ENCODE results near the gene PTPRJ. TPM values are rescaled to one million over a fixed set of nuclear protein-coding genes. Genes with fewer than 3 reads are reported as not detected.
"Not testable (repeated sequence)": the region's sequence is repeated elsewhere in the genome, so short reads cannot be mapped to it uniquely, and the experiment has no call there.

The PTPRJ gene
- total RNA-seq, 1 donor from 2014 or later: 34.9 TPM

DNA sequence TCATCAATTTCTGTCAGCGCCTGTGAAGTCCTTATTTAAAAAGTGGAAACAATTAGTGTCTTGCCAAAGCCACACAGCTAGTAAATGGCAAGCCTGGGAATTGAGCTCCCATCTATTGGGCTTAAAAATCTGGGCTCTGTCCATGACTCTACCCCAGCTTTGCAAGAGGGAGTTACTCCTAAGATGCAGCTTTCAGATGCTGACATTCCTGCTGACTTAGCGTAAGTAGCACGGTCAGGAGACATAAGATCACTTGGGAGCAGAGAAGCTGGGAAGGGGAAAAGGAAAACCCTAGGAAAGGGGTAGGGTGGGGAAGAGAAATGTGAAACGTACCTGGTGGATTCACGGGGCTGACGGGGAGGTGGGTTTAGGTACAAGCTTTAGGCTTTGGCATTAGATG is 200.3 kb downstream of the PTPRJ start:
- ATAC-seq (no peak), DNase-seq (no peak)
- H3K4me3 ChIP-seq: no peak overlapping the region
- intact Hi-C loops (cut with DNase I): no loop called here
- H3K36me3 ChIP-seq: no peaks in the 10 kb centered on the region
- TF ChIP-seq, protein P1, sequence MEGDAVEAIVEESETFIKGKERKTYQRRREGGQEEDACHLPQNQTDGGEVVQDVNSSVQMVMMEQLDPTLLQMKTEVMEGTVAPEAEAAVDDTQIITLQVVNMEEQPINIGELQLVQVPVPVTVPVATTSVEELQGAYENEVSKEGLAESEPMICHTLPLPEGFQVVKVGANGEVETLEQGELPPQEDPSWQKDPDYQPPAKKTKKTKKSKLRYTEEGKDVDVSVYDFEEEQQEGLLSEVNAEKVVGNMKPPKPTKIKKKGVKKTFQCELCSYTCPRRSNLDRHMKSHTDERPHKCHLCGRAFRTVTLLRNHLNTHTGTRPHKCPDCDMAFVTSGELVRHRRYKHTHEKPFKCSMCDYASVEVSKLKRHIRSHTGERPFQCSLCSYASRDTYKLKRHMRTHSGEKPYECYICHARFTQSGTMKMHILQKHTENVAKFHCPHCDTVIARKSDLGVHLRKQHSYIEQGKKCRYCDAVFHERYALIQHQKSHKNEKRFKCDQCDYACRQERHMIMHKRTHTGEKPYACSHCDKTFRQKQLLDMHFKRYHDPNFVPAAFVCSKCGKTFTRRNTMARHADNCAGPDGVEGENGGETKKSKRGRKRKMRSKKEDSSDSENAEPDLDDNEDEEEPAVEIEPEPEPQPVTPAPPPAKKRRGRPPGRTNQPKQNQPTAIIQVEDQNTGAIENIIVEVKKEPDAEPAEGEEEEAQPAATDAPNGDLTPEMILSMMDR (IDR thresholded peaks at IDR 0.05): no peak
- H3K9me3 ChIP-seq: no peaks in the 10 kb centered on the region
- no peak overlapping the region for H3K27ac ChIP-seq
- no peaks in the 10 kb centered on the region for H3K4me1 ChIP-seq
- H3K27me3 ChIP-seq: no peaks in the 10 kb centered on the region

DNA sequence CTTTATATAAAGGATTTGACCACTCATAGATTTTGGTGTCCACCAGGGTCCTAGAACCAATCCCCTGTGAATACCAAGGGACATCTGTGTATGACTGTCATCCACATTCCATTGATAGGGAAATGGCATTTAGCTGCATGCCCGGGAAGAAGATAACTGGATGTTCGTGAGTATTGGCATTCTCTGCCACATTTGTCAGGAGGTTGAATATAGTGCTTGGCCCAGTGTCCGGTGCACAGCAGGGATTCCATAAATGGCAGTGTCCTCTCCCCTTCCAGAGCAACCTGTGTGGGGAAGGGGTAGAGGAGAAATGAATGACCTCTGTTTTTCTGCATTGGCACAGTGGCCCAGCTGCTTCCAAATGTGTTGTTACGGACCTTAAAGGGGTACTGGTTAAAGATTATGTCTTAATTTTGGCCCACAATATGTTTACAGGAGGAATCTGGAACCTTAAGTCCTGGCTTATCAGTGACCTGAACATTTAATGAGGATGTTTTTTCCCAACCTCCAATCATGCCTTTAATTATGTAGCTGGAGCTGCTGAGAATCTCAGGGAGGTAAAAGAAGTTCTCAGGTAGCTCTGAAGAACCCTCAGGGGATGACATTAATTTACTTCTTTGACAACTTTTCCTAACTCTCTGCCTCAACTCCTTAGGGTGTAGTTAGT is 202.6 kb downstream of the PTPRJ start:
- TF ChIP-seq, protein P1 (IDR thresholded peaks at IDR 0.05): no peak
- Histone ChIP-seq H3K27me3 (no peaks in the 10 kb centered on the region), H3K4me3 (no peak overlapping the region), H3K36me3 (no peaks in the 10 kb centered on the region), H3K27ac (no peak overlapping the region), H3K9me3 (no peaks in the 10 kb centered on the region), H3K4me1 (no peaks in the 10 kb centered on the region)
- intact Hi-C loops (cut with DNase I): no loop called here
- ATAC-seq: no peak
- no peak for DNase-seq

DNA sequence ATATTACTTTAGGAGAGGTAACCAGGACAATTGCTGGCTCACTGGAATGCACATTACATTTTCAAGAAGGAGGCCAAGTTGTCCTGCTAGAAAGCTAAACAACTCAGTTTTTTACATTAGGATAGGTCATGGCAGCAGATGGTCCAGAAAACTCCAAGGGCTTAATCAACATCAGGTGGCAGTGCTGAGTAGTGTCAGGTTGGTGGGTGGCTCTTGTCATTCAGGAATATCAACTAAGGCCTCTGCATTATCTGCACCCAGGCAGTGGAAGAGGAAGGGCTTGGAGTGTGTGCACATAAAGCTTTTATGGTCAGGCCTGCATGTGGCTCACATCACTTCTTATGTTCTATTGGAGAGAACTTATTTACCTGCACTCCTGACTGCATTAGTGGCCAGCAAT is 204.1 kb downstream of the PTPRJ start:
- no peaks in the 10 kb centered on the region for H3K36me3 ChIP-seq
- TF ChIP-seq, protein P1 (IDR thresholded peaks at IDR 0.05): no peak
- H3K4me1 ChIP-seq: no peaks in the 10 kb centered on the region
- H3K9me3 ChIP-seq: no peaks in the 10 kb centered on the region
- DNase-seq (no peak), ATAC-seq (no peak)
- no peak overlapping the region for H3K4me3 ChIP-seq
- H3K27me3 ChIP-seq: no peaks in the 10 kb centered on the region
- intact Hi-C loops (cut with DNase I): no loop called here
- H3K27ac ChIP-seq: no peak overlapping the region

DNA sequence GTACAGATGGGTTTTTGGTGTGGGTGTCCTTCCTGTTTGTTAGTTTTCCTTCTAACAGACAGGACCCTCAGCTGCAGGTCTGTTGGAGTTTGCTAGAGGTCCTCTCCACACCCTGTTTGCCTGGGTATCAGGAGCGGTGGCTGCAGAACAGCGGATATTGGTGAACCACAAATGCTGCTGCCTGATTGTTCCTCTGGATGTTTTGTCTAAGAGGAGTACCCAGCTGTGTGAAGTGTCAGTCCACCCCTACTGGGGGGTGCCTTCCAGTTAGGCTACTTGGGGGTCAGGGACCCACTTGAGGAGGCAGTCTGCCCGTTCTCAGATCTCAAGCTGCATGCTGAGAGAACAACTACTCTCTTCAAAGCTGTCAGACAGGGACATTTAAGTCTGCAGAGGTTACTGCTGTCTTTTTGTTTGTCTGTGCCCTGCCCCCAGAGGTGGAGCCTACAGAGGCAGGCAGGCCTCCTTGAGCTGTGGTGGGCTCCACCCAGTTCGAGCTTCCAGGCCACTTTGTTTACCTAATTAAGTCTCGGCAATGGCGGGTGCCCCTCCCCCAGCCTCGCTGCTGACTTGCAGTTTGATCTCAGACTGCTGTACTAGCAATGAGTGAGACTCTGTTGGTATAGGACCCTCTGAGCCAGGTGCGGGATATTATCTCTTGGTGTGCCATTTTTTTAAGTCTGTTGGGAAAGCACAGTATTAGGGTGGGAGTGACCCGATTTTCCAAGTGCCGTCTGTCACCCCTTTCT is 210.7 kb downstream of the PTPRJ start:
- DNase-seq; H3K27ac ChIP-seq; ATAC-seq; H3K9me3 ChIP-seq; H3K4me1 ChIP-seq; H3K27me3 ChIP-seq; H3K36me3 ChIP-seq; H3K4me3 ChIP-seq; intact Hi-C loops (cut with DNase I): not testable (repeated sequence)

DNA sequence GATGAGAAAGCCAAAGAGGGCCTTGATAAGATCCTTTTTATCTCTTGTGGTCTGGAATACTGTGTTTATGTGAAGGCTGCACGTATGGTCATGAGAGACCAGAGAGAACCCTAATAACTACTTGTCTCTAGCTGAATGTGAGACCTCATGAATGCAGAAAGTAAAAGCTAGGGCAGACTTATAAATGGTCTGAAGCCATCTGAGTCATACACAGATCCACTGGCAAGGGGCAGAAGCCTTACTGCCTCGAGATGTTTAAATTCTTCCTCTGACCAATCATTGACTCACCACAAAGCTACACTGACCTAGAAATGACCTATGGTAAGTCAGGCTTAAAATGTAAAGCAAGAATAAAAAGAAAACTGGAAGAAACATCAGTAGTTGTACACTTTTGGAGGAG is 213.5 kb downstream of the PTPRJ start:
- Histone ChIP-seq H3K36me3 (no peaks in the 10 kb centered on the region), H3K27ac (no peak overlapping the region), H3K9me3 (no peaks in the 10 kb centered on the region), H3K4me1 (no peaks in the 10 kb centered on the region), H3K27me3 (no peaks in the 10 kb centered on the region), H3K4me3 (no peak overlapping the region)
- TF ChIP-seq, protein P1 (IDR thresholded peaks at IDR 0.05): no peak
- DNase-seq (no peak), ATAC-seq (no peak)
- intact Hi-C loops (cut with DNase I): no loop called here

DNA sequence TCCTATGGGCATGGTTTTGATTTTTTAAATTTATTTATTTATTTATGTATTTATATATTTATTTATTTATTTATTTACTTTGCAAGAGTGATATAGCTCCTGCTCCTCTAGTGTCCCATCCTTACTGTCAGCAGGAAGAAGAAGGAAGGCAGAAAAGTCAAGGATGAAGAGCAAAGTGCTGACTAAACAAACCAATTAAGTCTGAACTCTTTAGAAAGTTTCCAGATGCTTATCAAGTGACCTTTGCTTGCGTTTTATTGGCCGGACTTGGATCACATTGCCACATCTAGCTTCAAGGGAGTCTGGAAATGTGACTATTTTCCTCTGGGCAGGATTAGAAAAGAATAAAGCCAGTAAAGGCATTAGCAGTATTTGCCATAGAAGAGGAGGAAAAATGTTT is 227.5 kb downstream of the PTPRJ start:
- no peak for DNase-seq
- Histone ChIP-seq H3K36me3 (no peaks in the 10 kb centered on the region), H3K4me3 (no peak overlapping the region), H3K4me1 (no peaks in the 10 kb centered on the region), H3K9me3 (no peaks in the 10 kb centered on the region), H3K27ac (no peak overlapping the region), H3K27me3 (no peaks in the 10 kb centered on the region)
- ATAC-seq: no peak
- TF ChIP-seq, protein P1 (IDR thresholded peaks at IDR 0.05): no peak
- intact Hi-C loops (cut with DNase I): no loop called here
